Forelimb muscle (tissue), 1 donor: ENCODE data around the gene CXXC4. TPM values are rescaled to one million over a fixed set of nuclear protein-coding genes. Genes with fewer than 3 reads are reported as not detected.

ENCODE experiments used
- DNase-seq: peaks from one replicate; pipeline ENCODE4 v3.0.0-alpha.2; 2013; ENCODE audit warnings: low read depth
- polyA plus RNA-seq: library from polyadenylated mRNA; unstranded; fragments of 120-200 nt; gene quantifications from one replicate; pipeline ENCODE4 v1.2.1, GENCODE V29; 2013; ENCODE audit not compliant: insufficient read length

Gene CXXC4
- 1.8 TPM for polyA plus RNA-seq

GRCh38 chr4:104494822-104495559 is at the start of gene CXXC4:
CXXC4 (minus strand) TSS chr4:104494894; CDS start chr4:104491802, 3,092 bp downstream.
- DNase-seq: no peak

DNA sequence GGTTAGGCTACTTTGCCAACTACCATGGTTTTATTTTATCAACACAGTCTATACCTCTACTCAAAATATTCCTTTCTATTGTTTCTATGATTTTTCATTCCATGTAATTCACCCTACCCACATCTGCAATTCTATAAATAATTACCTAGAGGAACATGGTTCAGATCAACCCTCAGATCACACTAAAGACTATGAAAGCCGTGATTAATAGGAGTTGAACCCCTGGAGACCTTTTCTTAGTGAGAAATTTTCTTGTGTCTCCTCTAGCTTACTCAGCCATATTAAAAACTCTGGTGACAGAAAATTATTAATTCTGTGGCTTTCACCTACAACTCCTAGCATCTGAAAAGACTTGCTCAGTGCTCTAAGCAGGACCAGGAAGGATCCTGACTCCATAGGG is 38.5 kb upstream of the CXXC4 start:
- DNase-seq: no peak

DNA sequence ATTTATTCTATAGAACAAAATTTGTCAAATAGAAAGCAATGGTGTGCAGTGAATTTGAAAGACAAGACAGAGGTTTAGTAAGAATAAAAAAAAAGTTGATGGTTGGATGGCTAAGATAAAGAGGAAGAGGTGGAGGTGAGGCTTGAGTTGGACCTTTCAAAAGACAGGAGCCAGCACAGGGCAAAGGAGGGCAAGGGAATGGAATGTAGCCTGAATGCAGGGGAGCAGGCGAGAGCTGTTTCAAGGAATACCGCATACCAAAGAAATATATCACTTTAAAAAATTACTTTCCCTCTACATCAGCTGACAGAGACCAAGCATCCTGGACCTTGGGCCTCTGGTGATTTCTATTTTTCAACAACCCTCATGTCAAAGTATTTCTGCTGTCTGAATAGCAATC is 38.0 kb upstream of the CXXC4 start:
- no peak for DNase-seq

DNA sequence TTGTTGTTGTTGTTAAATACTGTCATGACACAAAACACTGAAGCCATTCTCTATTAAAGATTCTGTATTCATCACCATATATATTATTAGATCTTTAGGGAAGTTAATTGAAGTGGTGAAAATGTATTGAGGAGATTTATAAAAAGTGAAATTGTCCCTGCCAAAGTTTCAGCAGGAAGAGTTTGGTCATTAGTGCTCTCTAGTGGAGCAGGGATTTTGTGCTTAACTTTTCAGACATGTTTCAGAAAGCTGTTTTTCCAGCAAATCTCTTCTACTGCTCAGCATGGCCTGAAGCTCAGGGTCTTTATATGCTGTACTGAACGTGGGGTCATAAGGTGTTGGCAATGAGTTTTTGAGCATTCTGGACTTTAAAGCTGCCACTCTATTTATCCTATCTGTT is 36.7 kb upstream of the CXXC4 start:
- no peak for DNase-seq

DNA sequence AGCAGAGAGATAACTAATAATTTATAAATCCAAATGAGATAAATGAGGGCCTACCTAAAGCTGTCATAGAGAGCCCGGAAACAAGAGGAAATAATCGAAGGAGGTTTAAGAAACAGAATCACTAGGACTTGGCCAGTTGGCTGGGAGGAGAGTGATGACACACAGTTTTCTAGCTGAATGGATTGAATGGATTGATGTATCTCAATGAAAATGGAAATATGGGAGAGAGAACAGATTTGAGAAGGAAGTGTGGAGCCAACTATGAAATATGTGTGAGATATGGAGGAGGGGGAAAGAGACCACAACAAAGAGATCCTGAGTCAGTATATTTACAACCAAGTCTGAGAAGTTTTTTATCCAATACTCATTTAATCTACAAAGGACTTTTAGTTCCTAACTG is 35.7 kb upstream of the CXXC4 start:
- no peak for DNase-seq

- DNase-seq: no peak
Measured at GRCh38 chr4:104524591-104524990, 29.9 kb upstream of the CXXC4 start.

DNA sequence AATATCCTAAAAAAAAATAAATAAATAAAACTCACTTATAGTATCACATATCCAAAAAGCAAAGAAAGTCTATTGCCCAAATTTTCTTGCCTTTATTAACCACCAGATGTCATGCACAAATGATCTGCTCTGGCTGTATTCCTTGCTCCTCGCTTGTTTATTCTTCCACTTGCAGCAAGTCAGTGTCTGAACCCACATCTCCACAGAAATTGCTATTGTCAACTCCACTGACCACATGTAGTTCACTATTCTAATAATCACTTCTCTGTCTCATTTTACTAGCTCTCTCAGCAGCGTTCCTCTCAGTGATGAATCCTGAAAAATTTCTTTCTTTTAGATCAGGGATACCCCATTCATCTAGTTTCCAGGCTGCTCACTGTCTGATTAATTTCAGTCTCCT is 29.3 kb upstream of the CXXC4 start:
- no peak for DNase-seq

DNA sequence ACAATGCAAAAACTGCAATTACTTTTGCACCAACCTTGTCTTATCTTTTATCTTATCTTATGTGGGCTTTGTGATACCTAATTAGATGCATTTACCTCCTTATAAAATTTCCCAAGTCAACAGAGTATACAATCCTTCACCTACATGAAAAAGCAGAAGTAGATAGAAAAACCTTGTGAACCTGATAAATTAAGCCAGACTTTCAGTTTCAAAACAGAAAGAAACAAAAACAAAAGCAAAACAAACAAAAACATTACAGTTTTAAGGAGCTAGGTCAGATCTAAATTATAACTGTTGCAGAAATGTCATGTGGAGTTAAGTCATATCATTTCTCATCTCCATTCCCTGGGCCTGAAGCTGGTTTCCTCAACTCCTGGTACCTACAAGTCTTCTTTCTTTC is 24.9 kb upstream of the CXXC4 start:
- DNase-seq: no peak

GRCh38 chr4:104516884-104517283 is 22.2 kb upstream of the CXXC4 start:
- DNase-seq: no peak

- DNase-seq: no peak
Measured at GRCh38 chr4:104508224-104508623, 13.5 kb upstream of the CXXC4 start.

- no peak for DNase-seq
Measured at GRCh38 chr4:104507112-104507511, 12.4 kb upstream of the CXXC4 start.

DNA sequence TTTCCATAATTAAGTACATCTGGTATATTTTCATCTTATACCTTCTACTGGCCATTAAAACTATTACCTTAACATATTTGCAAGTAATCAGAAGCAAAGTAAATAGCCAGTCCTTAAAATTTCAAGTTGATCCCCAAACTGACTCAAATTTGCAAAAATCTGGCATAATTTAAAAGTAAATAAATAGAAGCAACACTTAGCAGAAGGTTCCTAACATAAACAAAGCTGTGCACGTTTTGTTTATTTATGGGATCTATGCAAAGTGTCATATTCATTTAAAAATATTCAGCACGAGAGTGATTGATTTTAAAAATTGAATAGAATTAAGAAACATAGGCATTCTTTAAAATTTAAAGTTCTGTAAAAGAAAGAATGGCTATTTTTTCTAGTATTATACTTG is 9.8 kb upstream of the CXXC4 start:
- no peak for DNase-seq

- DNase-seq: no peak
Measured at GRCh38 chr4:104502471-104502870, 7.8 kb upstream of the CXXC4 start.

DNA sequence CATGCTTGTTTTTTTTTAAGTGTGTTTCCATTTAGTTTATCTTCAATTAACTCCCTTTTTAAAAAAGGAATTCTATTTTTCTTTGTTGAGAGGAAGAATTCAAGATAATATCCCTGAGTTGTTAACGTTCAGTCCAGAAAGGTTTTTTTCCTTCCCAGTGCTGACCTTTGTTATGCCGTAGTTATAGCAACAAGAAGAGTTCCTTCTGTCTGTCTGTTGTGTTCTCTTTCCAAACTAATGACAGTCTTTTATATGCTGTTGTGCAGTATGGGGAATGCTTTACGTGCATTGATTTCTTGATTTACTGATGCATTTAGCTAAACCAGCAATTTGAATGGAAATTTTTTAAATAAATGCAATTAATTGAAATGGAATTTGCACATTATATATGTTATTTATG is 6.6 kb upstream of the CXXC4 start:
- no peak for DNase-seq

DNA sequence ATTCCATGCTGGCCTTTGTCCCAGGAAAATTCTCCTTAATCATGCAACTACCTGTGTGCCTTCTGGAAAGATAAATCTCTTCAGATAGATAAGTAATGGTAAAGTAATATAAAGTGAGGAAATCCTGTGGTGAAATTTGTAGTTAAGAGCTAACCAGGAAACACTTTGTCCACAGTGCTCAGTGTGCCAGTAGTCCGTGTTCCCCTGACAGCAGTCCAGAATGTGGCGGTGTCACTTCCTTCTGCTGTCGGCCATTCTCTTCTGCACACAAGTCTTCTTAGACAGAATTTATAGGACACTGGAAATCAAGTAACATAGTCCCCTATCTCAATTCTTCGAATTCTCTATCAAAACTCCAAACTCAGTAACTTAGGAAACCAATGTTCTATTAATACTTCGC is 5.7 kb upstream of the CXXC4 start:
- no peak for DNase-seq

- DNase-seq: no peak
Measured at GRCh38 chr4:104494185-104494584, 509 bp downstream of the CXXC4 start.

DNA sequence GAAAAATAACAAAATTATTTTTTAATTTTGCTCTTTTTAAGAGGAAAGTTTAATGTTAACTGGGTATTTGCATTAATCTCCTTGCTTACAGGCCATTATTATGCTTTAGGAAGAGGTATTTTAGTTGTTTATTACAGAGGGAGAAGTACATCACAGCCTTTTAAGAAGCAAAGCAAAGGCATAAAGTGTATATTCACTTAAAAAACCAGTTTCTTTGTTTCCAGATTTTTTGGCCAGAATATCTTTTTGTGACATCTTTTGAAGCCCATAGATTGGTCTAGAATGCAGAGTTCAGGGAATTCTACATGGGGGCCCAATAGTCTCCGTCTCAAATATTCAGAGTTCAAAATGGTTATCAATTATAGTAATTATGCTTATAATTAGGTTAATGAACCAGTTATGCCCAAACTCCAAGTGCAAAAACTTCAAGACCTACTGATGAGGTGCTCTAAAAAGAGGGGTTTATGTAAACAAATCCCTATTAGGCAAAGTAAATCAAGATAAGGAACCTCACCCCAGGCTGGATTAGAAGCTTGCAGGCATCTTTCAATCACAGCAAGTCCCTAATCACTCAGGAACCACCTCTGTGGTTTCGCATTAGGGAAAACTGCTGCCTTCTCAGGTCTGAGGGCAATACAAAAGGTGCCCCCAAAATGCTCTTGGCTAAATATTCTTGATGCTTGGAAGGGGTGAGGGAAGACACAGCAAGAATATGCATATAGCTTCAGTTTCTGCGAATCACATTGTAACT is 1.4 kb downstream of the CXXC4 start:
- DNase-seq: no peak

GRCh38 chr4:104492183-104492771 is 2.4 kb downstream of the CXXC4 start:
- DNase-seq: no peak

DNA sequence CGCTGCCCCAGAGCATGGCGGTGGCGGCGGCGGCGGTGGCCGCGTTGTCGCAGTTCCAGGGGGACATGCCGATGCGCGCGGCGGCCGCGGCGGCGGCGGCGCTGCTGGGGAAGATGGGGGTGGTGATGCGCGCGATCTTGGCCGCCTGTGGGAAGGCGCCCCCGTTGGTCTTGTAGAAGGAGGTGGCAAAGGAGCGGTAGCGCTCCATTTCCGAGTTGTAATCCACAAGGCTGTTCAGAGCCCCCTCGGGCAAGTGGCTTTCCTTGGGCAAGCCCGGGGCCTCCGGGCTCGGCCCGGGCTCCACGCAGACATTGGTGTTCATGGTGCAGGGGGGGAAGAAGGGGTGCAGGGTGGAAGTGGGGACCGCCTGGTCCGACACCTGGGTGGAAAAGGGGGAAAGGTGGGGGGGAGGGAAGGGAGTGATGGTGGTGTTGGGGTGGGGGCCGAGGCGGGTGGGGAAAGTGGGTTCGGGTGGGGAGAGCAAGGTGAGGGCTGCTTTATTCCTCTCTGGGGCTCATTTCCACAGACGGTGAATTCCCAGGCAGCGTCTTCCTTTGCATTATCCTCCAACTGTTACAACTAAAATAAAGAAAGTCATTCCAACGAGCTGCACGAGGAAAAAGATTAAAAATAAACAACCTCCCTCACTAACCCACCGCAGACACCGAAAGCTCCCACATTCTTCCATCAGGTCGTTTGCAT is 3.1 kb downstream of the CXXC4 start:
- no peak for DNase-seq

GRCh38 chr4:104490770-104491480 is 3.8 kb downstream of the CXXC4 start:
- no peak for DNase-seq

- no peak for DNase-seq
Measured at GRCh38 chr4:104490096-104490769, 4.5 kb downstream of the CXXC4 start.
